ENCODE data around the gene OTUD5.
A peak's percentile ranks its signal among the peaks of the same experiment; 100 is the strongest.

The OTUD5 gene

GRCh38 chrX:48937054-48937907, 20.1 kb downstream of the OTUD5 start:
- DNase-seq (ENCODE audit: low spot score) = no peak

GRCh38 chrX:48936429-48937053, 20.9 kb downstream of the OTUD5 start:
- no peak for DNase-seq (ENCODE audit: low spot score)

- DNase-seq (ENCODE audit: low spot score) = no peak
Observed at GRCh38 chrX:48935301-48935670, 22.1 kb downstream of the OTUD5 start.

DNA sequence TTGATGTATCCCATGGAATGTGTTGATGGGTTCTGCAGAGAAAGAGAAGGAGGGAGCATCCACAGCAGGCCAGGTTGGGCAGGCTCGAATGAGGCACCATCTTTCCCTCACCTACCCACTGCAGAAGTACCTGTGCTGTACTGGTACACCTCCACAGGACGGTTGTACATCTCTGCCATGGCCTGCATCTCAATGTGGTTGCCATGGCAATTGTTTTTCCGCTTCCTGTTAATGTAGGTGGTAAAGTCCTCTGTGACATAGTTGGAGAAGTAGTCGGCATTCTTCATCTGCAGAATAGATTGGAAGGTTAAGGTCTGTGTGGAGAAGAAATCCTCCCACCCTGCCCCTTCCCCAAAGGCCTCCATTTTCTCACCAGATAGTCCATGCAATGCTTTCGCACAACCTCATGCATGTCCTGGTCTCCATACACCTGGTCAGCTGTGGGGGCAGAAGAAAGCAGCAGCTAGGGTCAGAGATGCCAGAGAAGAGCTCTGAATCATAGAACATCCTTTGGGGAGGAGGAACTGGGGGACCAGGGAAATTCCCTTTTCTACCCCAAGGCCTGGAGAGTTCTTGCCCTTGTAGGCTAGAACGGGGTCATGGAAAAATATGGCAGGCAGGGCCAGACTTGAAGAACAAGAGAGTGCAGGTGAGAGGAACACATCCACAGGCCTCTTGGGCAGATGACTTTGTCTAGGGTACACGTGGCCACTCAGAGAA, 22.7 kb downstream of the OTUD5 start:
- no peak for DNase-seq (ENCODE audit: low spot score)

- DNase-seq (ENCODE audit: low spot score) = no peak
Observed at GRCh38 chrX:48933757-48934156, 23.6 kb downstream of the OTUD5 start.

- no peak for DNase-seq (ENCODE audit: low spot score)
Observed at GRCh38 chrX:48927736-48928382, 29.5 kb downstream of the OTUD5 start.

DNA sequence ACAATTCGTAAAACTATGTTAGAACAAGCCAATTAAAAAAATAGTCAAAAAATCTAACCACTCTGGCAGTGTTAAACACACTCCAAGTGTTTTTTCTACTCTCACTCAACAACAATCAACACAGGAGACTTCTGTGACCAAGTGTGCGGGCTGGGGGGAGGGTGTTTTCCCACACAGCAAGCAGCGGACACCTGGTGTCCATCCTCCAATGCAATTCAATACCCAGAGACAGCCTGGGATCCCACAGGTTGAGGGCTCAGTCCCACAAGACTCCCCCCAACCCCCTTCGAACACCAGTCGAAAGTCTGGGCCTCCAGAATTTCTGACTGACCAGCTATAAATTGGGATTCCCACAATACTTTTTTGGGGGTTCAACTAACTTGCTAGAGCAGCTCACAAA, 30.3 kb downstream of the OTUD5 start:
- DNase-seq (ENCODE audit: low spot score) = no peak

- DNase-seq (ENCODE audit: low spot score) = no peak
Observed at GRCh38 chrX:48924270-48924669, 33.1 kb downstream of the OTUD5 start.

- DNase-seq (ENCODE audit: low spot score) = no peak
Observed at GRCh38 chrX:48923771-48924170, 33.6 kb downstream of the OTUD5 start.

GRCh38 chrX:48920718-48921104, 36.7 kb downstream of the OTUD5 start:
- DNase-seq (ENCODE audit: low spot score) = no peak

DNA sequence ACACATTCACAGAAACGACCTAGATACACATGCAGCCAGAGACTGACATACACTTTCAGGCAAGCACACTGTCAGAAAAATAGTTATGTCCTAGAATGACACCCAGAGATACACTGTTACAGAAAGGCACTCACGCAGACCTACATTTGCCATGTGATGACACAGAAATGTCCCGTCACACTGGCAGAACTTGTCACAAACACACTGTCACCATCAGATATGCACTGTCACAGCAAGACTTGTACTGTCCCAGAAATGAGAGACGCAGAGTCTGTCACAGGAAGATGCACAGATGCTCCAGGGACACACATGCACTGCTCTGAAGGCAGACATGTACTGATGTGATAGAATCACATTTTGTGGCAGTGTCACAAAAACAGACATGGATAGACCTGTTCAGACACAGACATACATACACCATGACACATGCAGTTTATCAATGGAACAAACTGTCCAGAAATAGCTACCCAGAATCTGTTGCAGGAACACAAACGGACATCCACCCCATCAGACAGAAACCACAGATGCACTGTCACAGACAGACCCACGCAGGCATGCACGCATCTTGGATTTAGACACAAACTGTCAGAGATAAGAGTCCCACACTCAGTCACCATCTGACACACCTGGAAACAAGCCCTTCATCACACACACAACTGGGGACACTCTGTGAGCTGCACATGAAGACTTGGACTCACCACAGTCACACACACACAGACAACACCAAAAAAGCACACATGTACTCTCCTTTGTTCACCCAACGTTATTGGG, 37.3 kb downstream of the OTUD5 start:
- DNase-seq (ENCODE audit: low spot score) = no peak

DNA sequence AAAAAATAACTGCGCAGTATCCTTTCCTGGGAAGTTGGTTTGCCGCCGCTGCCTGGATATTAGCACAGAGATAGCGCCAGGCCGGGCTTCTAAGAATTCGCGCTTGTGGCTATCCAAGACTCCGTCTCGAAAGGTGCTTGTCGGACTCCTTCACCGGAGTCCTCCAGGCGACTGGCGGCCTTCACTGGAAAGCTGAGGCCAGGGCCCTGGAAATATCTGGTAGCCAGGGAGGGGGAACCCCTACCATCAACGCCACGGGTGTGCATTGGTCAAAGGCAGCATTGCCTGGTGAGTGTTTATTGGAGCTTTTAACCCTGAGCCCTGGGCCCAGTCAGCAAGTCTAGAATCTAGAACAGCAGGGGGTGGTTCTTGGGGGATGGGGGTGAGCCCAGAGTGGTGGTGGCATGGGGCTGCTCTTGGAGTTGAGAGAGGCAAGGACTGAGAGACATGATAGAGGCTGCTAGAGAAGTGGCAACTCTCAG, 38.0 kb downstream of the OTUD5 start:
- no peak for DNase-seq (ENCODE audit: low spot score)

DNA sequence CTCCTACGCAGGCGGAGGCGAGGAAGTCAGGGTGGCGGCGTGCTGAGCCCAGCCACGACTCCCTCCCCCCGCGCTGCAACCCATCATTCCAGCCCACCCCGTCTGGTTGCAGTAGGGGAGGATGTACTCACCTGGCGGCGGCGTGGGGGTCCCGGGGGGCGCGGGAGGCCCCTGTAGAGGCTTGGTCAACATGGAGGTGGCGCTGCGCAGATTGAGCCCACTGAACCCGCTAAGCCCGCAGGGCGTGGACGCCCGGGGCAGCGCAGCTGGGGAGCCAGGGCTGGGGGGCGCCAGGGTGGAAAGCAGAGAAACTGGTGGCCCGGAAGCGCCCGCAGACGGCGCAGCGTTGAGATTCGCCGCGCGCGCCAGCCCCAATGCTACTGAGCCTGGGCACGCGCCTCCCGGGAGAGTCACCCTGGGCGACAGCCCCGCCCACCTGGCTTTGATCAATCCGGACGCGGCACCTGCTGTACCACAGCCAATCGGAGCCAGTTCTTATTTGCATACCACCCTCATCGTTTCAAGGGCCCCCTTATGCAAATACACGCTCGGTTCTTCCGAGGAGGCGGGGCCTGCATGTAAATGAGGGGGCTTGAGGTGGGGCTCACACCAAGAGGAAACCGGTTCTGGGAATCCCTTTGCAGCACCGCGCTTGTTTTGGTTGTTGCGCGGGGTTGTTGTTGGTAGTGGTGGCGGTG, 38.6 kb downstream of the OTUD5 start, which contains the start of gene PIM2:
Gene PIM2, minus strand, starts transcription at position 382 of the 698 bp plus-strand sequence. Its CDS starts 190 bp downstream, at position 192.
- peak; percentile 76 for DNase-seq (ENCODE audit: low spot score)

- no peak for DNase-seq (ENCODE audit: low spot score)
Observed at GRCh38 chrX:48918301-48918642, 39.1 kb downstream of the OTUD5 start.

GRCh38 chrX:48917139-48918001, 40.0 kb downstream of the OTUD5 start:
- DNase-seq (ENCODE audit: low spot score) = peak; percentile 96

DNA sequence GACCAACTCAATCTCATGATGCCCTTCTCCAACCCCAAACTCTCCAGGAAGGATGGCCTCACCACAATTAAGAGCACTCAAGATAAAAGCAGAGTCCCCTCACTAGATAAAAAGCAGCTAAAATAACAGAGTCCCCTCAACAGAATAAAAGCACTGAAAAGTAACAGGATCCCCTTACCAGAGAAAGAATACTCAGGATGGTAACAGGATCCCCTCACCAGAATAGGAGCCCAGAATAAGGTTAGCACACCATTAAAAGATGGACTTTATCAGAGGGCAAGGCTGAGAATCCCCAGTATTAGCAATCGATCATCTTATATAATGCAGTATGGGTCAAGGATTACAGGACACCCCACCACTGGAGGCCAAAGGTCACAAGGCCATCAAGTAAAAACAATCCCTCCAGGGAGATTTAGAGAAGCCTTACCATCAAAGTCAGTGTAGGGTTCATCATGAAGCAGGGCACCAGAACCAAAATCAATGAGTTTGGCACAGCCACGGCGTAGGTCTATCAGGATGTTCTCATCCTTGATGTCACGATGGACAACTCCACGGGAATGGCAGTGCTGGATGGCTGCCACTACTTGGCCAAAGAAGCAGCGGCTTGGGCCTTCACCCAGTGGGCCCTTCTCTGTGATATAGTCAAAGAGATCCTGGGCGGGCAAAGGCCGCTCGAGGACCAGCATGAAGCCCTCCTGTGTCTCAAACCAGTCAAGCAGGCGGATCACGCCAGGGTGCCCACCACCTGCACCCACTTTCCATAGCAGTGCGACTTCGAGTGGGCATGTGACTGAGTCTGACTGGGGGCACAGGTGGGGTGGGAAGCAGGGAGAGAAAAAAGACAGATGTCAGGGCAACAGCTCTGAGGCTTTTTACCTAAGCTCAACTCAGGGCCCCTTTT, 42.6 kb downstream of the OTUD5 start:
- DNase-seq (ENCODE audit: low spot score) = no peak

DNA sequence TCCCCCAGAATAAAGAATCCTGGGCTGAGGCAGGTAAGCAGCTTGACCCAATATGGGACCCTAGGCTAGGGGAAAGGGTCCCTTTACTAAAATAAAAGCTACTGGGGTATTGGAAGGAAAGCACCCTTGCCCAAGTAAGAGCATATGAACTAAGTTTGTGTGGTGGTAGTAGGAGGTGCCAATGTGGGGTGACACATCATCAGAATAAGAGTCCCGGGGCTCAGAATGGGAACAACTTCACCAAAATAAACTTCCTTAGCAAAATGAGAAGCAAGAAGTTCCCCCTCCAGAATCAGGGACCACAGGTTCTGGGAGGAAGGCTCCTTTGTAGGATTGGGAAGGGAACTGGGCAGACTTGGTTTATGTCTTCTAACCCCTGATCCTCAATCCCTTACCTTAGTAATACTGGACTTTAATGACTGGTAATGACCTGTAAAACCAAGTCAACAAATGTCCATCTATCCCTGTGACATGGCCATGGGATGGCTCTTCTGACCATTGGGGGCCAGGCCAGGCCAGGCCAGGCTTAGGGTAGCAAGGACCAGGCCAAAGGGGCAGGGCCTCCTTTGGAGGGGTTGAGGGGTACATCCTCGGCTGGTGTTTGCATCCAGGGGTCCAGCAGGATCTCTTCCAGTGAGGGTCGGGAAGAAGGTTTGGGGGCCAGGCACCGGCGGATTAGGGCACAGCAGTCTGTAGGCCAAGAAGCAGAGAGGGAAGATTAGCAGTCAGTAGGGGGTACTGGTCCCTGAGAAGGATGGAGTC, 43.6 kb downstream of the OTUD5 start:
- DNase-seq (ENCODE audit: low spot score) = no peak

Measured in AG08395 (cell line).